Upper lobe of right lung (tissue), 1 donor: ENCODE measurements around the gene ROR1. TPM values are rescaled to one million over a fixed set of nuclear protein-coding genes. Genes with fewer than 3 reads are reported as not detected.

Experiments
- ATAC-seq: fragments of 200-7000 bp; cut with Tn5 transposase; one replicate; pipeline ENCODE4 v1.9.1; 2020; ENCODE audit warnings: mild to moderate bottlenecking, moderate library complexity
- DNase-seq: peaks from one replicate; pipeline ENCODE4 v3.0.0-alpha.2; 2020
- H3K27ac ChIP-seq: fragments of 200-600 bp; one replicate; pipeline ENCODE4 v1.8.0; 2022
- H3K27me3 ChIP-seq: fragments of 200-600 bp; one replicate; pipeline ENCODE4 v1.8.0; 2022; ENCODE audit warnings: mild to moderate bottlenecking
- H3K36me3 ChIP-seq: fragments of 200-600 bp; one replicate; pipeline ENCODE4 v1.8.0; 2022
- H3K4me1 ChIP-seq: fragments of 200-600 bp; one replicate; pipeline ENCODE4 v1.8.0; 2022
- H3K4me3 ChIP-seq: fragments of 200-600 bp; one replicate; pipeline ENCODE4 v1.8.0; 2022; ENCODE audit warnings: mild to moderate bottlenecking
- H3K9me3 ChIP-seq: fragments of 200-600 bp; one replicate; pipeline ENCODE4 v1.8.0; 2022
- CTCF ChIP-seq: fragments of 200-600 bp; IDR thresholded peaks from one replicate; pipeline ENCODE4 v1.8.0; 2022; ENCODE audit warnings: antibody characterized with exemption
- intact Hi-C: fragments of 100-400 bp; cut with DNase I; formaldehyde crosslinking; loops from one replicate; pipeline ENCODE4 v1.11.0; 2022
- total RNA-seq: library from RNA; stranded (reverse); fragmentation: NEBNext Ultra II Directional; extraction: Animal tissue kit (Norgen Biotek cat#: 25700); gene quantifications from one replicate; pipeline ENCODE4 v1.2.1, GENCODE V29; 2021
- donor health status: DM: no; HTN: yes; CAD: no; lungs with severe emphysema.

Gene ROR1
- total RNA-seq, 1 donor from 2014 or later: 21.4 TPM

GRCh38 chr1:64059556-64059955, 285.7 kb downstream of the ROR1 start:
- no peak for TF ChIP-seq CTCF
- no peaks in the 10 kb centered on the region for H3K36me3 ChIP-seq
- no peaks in the 10 kb centered on the region for H3K27me3 ChIP-seq
- H3K4me3 ChIP-seq: no peak overlapping the region
- DNase-seq (no peak), ATAC-seq (no peak)
- H3K4me1 ChIP-seq: no peaks in the 10 kb centered on the region
- no peak overlapping the region for H3K27ac ChIP-seq
- intact Hi-C loops: no loop called here
- no peaks in the 10 kb centered on the region for H3K9me3 ChIP-seq

GRCh38 chr1:64060611-64061302, 286.9 kb downstream of the ROR1 start:
- intact Hi-C loops: no loop called here
- DNase-seq (no peak), ATAC-seq (no peak)
- Histone ChIP-seq H3K27me3 (no peaks in the 10 kb centered on the region), H3K4me3 (no peak overlapping the region), H3K9me3 (no peaks in the 10 kb centered on the region), H3K36me3 (no peaks in the 10 kb centered on the region), H3K27ac (no peak overlapping the region), H3K4me1 (no peaks in the 10 kb centered on the region)
- no peak for TF ChIP-seq CTCF

- ATAC-seq (no peak), DNase-seq (no peak)
- Histone ChIP-seq H3K9me3 (no peaks in the 10 kb centered on the region), H3K4me1 (no peaks in the 10 kb centered on the region), H3K36me3 (no peaks in the 10 kb centered on the region), H3K4me3 (no peak overlapping the region), H3K27ac (no peak overlapping the region), H3K27me3 (no peaks in the 10 kb centered on the region)
- intact Hi-C loops: no loop called here
- TF ChIP-seq CTCF: no peak
Observed at GRCh38 chr1:64061430-64062104, 287.8 kb downstream of the ROR1 start.

- no peaks in the 10 kb centered on the region for H3K27me3 ChIP-seq
- no peak overlapping the region for H3K27ac ChIP-seq
- TF ChIP-seq CTCF: no peak
- H3K9me3 ChIP-seq: no peaks in the 10 kb centered on the region
- no peaks in the 10 kb centered on the region for H3K36me3 ChIP-seq
- H3K4me1 ChIP-seq: no peaks in the 10 kb centered on the region
- intact Hi-C loops: no loop called here
- ATAC-seq (no peak), DNase-seq (no peak)
- H3K4me3 ChIP-seq: no peak overlapping the region
Observed at GRCh38 chr1:64062529-64062928, 288.7 kb downstream of the ROR1 start.

- Histone ChIP-seq H3K36me3 (no peaks in the 10 kb centered on the region), H3K9me3 (no peaks in the 10 kb centered on the region), H3K27ac (no peak overlapping the region), H3K4me3 (no peak overlapping the region), H3K4me1 (no peaks in the 10 kb centered on the region), H3K27me3 (no peaks in the 10 kb centered on the region)
- no peak for TF ChIP-seq CTCF
- ATAC-seq (no peak), DNase-seq (no peak)
- intact Hi-C loops: no loop called here
Observed at GRCh38 chr1:64062941-64063581, 289.2 kb downstream of the ROR1 start.
